ENCODE results near the gene CEACAM8.

GRCh38 chr19:42538841-42539709 lies 55.6 kb downstream of the CEACAM8 start:
- TF ChIP-seq CTCF (IDR thresholded peaks at IDR 0.05) (no peak), POLR2AphosphoS5 (IDR thresholded peaks at IDR 0.05) (no peak)

Measured in transverse colon (tissue), 4 donors.